Measurements from ENCODE around the gene RASAL2.

- TF ChIP-seq FOXK2 (IDR thresholded peaks at IDR 0.05) (no peak), FOXM1 (IDR thresholded peaks at IDR 0.05; ENCODE audit: borderline replicate concordance) (no peak), ELF4 (IDR thresholded peaks at IDR 0.05) (no peak), FOXA1 (IDR thresholded peaks at IDR 0.05) (no peak), NFRKB (IDR thresholded peaks at IDR 0.05) (no peak), PKNOX1 (IDR thresholded peaks at IDR 0.05) (no peak), BHLHE40 (IDR thresholded peaks at IDR 0.05; ENCODE audit: borderline replicate concordance) (no peak)
These were observed 57.9 kb downstream of the RASAL2 start for GRCh38 chr1:178151831-178152230.

All from HEK293T (cell line).